GM21390 (cell line): ENCODE measurements around the gene GNPTG.

ENCODE experiments used
- ATAC-seq: cut with Tn5 transposase; IDR thresholded peaks from one replicate; pipeline ENCODE4 v1.9.1; 2021; ENCODE audit not compliant: unreplicated experiment

The GNPTG gene

GRCh38 chr16:1346422-1347285, 5.1 kb upstream of the GNPTG start:
- no peak for ATAC-seq

- ATAC-seq: no peak
These were observed 4.4 kb upstream of the GNPTG start for GRCh38 chr16:1347286-1347855.

GRCh38 chr16:1347962-1348361, 3.8 kb upstream of the GNPTG start:
- no peak for ATAC-seq

GRCh38 chr16:1348441-1348840, 3.3 kb upstream of the GNPTG start:
- no peak for ATAC-seq

DNA sequence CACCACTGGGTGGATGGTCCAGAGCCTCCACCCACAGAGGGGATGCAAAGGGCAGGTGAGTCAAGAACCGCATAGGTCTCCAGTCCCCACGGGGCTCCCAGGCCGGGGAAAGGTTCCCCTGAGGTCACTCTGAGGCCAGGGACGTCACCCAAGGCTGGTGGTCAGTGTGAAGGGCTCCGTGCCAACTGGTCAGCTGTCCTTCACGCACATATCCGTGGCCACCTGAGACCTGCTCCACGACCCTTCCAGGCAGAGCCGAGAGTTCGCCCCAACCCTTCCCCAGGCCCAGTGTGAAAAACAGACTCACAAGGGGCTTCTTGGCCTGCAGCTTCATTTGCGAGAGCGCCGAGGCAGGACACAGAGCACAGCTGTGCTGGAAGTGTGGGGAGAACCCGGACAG, 2.8 kb upstream of the GNPTG start:
- ATAC-seq: no peak

GRCh38 chr16:1349351-1349750, 2.4 kb upstream of the GNPTG start:
- ATAC-seq: no peak

- no peak for ATAC-seq
These were observed 1.8 kb upstream of the GNPTG start for GRCh38 chr16:1349951-1350350.

DNA sequence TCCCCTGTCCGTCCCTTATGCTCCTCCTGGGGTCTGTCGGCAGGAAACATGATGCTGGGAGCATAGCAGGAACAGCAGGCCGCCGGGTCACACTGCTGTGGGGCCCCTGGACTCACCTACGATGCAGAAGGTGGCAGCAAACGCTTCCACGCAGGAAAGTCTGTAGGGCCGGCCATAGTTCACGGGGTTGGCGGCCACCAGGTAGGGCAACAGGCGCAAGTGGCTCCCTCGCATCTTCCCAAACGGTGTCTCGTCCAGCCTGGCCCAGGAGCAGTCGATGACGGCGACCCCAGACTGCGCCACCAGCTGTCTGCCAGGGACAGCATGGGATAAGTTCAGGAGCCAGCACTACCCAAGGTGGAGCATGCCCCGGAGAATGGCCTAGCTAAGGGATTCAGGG, 1.0 kb upstream of the GNPTG start:
- ATAC-seq: no peak

DNA sequence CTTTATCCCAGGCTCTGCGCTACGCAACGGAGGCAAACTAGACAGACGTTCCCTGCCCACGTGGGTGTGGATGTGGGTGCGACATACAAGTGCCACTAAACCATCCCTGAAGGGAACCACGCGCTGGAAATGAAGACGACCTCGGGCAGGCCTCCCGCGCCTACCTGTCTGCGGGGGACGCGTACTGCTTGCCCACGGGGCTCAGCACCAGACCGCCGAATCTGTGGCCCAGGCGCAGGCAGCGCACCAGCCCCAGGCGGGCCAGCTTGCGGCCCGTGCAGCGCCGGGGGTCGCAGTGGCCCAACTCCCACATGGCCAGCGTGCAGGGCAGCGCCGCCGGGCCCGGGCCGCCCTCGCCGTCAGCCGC, 533 bp upstream of the GNPTG start:
- no peak for ATAC-seq

DNA sequence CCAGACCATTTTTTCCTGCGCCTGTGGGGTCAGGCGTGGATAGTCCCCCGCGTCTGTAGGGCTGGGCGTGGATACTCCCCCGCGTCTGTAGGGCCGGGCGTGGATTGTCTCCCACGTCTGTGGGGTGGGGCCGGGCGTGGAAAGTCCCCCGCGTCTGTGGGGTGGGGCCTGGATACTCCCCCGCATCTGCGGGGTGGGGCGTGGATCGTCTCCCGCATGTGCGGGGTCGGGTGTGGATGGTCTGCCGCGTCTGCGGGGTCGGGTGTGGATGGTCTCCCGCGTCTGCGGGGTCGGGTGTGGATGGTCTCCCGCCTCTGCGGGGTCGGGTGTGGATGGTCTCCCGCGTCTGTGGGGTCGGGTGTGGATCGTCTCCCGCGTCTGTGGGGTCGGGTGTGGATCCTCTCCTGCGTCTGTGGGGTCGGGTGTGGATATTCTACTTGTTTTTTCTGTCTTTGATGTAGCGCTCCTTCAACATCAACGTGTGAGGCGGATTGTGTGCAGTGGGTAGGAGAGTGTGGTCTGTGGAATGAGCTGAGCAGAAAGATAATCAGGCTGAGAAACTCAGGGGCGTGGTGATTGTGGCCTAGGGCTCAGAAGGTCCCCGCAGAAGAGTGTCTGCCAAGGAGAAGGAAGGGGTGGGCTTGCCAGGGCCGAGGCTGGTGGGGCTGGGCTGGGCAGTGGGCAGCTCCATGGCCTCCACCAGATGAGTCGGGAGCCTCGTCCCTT, 3.2 kb downstream of the GNPTG start:
- ATAC-seq: no peak

GRCh38 chr16:1355591-1355990, 3.9 kb downstream of the GNPTG start:
- no peak for ATAC-seq

GRCh38 chr16:1356061-1356900, 4.5 kb downstream of the GNPTG start:
- ATAC-seq: no peak

- ATAC-seq: no peak
These were observed 6.3 kb downstream of the GNPTG start for GRCh38 chr16:1357906-1358566.

GRCh38 chr16:1361685-1362360, 10.1 kb downstream of the GNPTG start:
- no peak for ATAC-seq

- no peak for ATAC-seq
These were observed 11.1 kb downstream of the GNPTG start for GRCh38 chr16:1362807-1363206.

DNA sequence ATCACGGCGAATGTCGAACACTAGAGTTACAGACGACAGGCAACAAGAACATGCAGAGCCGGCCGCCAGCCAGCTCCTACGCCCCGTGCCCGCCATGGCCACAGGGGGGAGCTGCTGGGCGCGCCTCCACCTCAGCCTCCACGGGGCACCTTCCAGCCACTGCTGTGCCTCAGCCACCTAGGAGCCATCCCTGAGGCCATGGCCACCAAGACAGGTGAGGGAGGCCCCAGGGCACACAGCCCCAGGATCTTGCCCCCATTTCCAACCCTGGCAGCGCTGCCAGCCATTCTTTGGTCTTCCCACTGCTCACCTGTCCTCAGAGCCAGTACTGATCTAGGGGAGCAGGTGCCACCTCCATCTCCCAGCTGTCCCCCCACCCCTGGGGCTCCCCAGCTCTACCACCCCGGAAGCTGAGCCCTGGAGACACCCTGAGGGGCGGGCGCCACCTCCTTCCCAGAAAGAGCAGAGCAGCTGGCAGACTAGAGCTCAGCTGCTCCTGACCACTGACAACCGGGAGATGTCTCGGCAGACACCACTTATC, 11.8 kb downstream of the GNPTG start:
- no peak for ATAC-seq

GRCh38 chr16:1364510-1364909, 12.8 kb downstream of the GNPTG start:
- no peak for ATAC-seq

GRCh38 chr16:1366060-1366711, 14.5 kb downstream of the GNPTG start:
- ATAC-seq: no peak

- no peak for ATAC-seq
These were observed 15.1 kb downstream of the GNPTG start for GRCh38 chr16:1366712-1367299.
